ENCODE measurements around the gene NBDY.
A peak's percentile ranks its signal among the peaks of the same experiment; 100 is the strongest.

The NBDY gene

GRCh38 chrX:56811599-56811998, 82.6 kb downstream of the NBDY start:
- TF ChIP-seq CTCF (IDR thresholded peaks at IDR 0.05; ENCODE audit: low read depth, low read length, missing control alignments) = no peak
- no peak for DNase-seq (ENCODE audit: extremely low read depth, low read depth)
- H3K4me3 ChIP-seq (replicated peaks; ENCODE audit: low read depth, low read length) = no peak overlapping the region

GRCh38 chrX:56812515-56813105, 83.6 kb downstream of the NBDY start:
- no peak overlapping the region for H3K4me3 ChIP-seq (replicated peaks; ENCODE audit: low read depth, low read length)
- DNase-seq (ENCODE audit: extremely low read depth, low read depth) = no peak
- TF ChIP-seq CTCF (IDR thresholded peaks at IDR 0.05; ENCODE audit: low read depth, low read length, missing control alignments) = no peak

GRCh38 chrX:56813318-56813837, 84.3 kb downstream of the NBDY start:
- no peak for TF ChIP-seq CTCF (IDR thresholded peaks at IDR 0.05; ENCODE audit: low read depth, low read length, missing control alignments)
- DNase-seq (ENCODE audit: extremely low read depth, low read depth) = peak; percentile 17
- H3K4me3 ChIP-seq (replicated peaks; ENCODE audit: low read depth, low read length) = no peak overlapping the region

- no peak for TF ChIP-seq CTCF (IDR thresholded peaks at IDR 0.05; ENCODE audit: low read depth, low read length, missing control alignments)
- DNase-seq (ENCODE audit: extremely low read depth, low read depth) = no peak
- no peak overlapping the region for H3K4me3 ChIP-seq (replicated peaks; ENCODE audit: low read depth, low read length)
Observed at GRCh38 chrX:56817179-56817578, 88.1 kb downstream of the NBDY start.

GRCh38 chrX:56826020-56826419, 97.0 kb downstream of the NBDY start:
- no peak for TF ChIP-seq CTCF (IDR thresholded peaks at IDR 0.05; ENCODE audit: low read depth, low read length, missing control alignments)
- no peak overlapping the region for H3K4me3 ChIP-seq (replicated peaks; ENCODE audit: low read depth, low read length)
- no peak for DNase-seq (ENCODE audit: extremely low read depth, low read depth)

GRCh38 chrX:56833626-56834025, 104.6 kb downstream of the NBDY start:
- no peak for TF ChIP-seq CTCF (IDR thresholded peaks at IDR 0.05; ENCODE audit: low read depth, low read length, missing control alignments)

GRCh38 chrX:56853436-56853835, 124.4 kb downstream of the NBDY start:
- DNase-seq (ENCODE audit: extremely low read depth, low read depth) = no peak
- TF ChIP-seq CTCF (IDR thresholded peaks at IDR 0.05; ENCODE audit: low read depth, low read length, missing control alignments) = no peak
- H3K4me3 ChIP-seq (replicated peaks; ENCODE audit: low read depth, low read length) = no peak overlapping the region

More at GRCh38 chrX:56833626-56834025, 104.6 kb downstream of the NBDY start:
- DNase-seq (ENCODE audit: extremely low read depth, low read depth) = no peak
- H3K4me3 ChIP-seq (replicated peaks; ENCODE audit: low read depth, low read length) = no peak overlapping the region

All from HFF-Myc (cell line).